HEK293 (cell line): ENCODE data around the gene CHST2.
"Not testable (repeated sequence)": the region's sequence is repeated elsewhere in the genome, so short reads cannot be mapped to it uniquely, and the experiment has no call there.

Source experiments
- KLF1 ChIP-seq: fragments of 450-650 bp; formaldehyde crosslinking; IDR thresholded peaks from 2 replicates; pipeline ENCODE4 v1.5.1; 2016; ENCODE audit warnings: missing biosample characterization, missing genetic modification characterization
- SCRT2 ChIP-seq: fragments of 450-650 bp; formaldehyde crosslinking; IDR thresholded peaks from 2 replicates; pipeline ENCODE4 v1.5.1; 2016; ENCODE audit warnings: missing biosample characterization, missing genetic modification characterization
- ZNF16 ChIP-seq: fragments of 450-650 bp; formaldehyde crosslinking; IDR thresholded peaks from 2 replicates; pipeline ENCODE4 v1.5.1; 2016; ENCODE audit warnings: low read depth, missing biosample characterization, missing genetic modification characterization
- ZNF169 ChIP-seq: fragments of 450-650 bp; formaldehyde crosslinking; IDR thresholded peaks from 2 replicates; pipeline ENCODE4 v1.5.1; 2016; ENCODE audit warnings: missing biosample characterization, missing genetic modification characterization
- ZNF324 ChIP-seq: fragments of 450-650 bp; formaldehyde crosslinking; IDR thresholded peaks from 2 replicates; pipeline ENCODE4 v1.5.1; 2016; ENCODE audit warnings: missing biosample characterization, missing genetic modification characterization
- ZNF416 ChIP-seq: fragments of 450-650 bp; formaldehyde crosslinking; IDR thresholded peaks from 2 replicates; pipeline ENCODE4 v1.5.1; 2016; ENCODE audit warnings: missing biosample characterization, missing genetic modification characterization
- ZNF433 ChIP-seq: fragments of 450-650 bp; formaldehyde crosslinking; IDR thresholded peaks from 2 replicates; pipeline ENCODE4 v1.5.1; 2016; ENCODE audit warnings: missing biosample characterization, missing genetic modification characterization, low read depth
- ZNF747 ChIP-seq: fragments of 450-650 bp; formaldehyde crosslinking; IDR thresholded peaks from 2 replicates; pipeline ENCODE4 v1.5.1; 2016; ENCODE audit warnings: missing biosample characterization, missing genetic modification characterization
- ZNF785 ChIP-seq: fragments of 450-650 bp; formaldehyde crosslinking; IDR thresholded peaks from 2 replicates; pipeline ENCODE4 v1.5.1; 2016; ENCODE audit warnings: missing biosample characterization, missing genetic modification characterization
- ZNF792 ChIP-seq: fragments of 450-650 bp; formaldehyde crosslinking; IDR thresholded peaks from 2 replicates; pipeline ENCODE4 v1.5.1; 2016; ENCODE audit warnings: missing biosample characterization, missing genetic modification characterization
- ZNF830 ChIP-seq: fragments of 450-650 bp; IDR thresholded peaks from 2 replicates; pipeline ENCODE4 v1.5.0; 2018; ENCODE audit warnings: missing biosample characterization, missing genetic modification characterization, low read depth, mild to moderate bottlenecking, moderate library complexity
- TF ChIP-seq, protein P1 (sequence below): fragments of 450-650 bp; IDR thresholded peaks from 2 replicates; pipeline ENCODE4 v1.5.1; 2018; ENCODE audit warnings: missing biosample characterization, missing genetic modification characterization
- TF ChIP-seq, protein P2 (sequence below): fragments of 450-650 bp; formaldehyde crosslinking; IDR thresholded peaks from 2 replicates; pipeline ENCODE4 v1.5.1; 2016; ENCODE audit warnings: missing biosample characterization, missing genetic modification characterization
- TF ChIP-seq, protein P3 (sequence below): fragments of 450-650 bp; formaldehyde crosslinking; IDR thresholded peaks from 2 replicates; pipeline ENCODE4 v1.5.1; 2017; ENCODE audit warnings: missing biosample characterization, missing genetic modification characterization

DNA sequence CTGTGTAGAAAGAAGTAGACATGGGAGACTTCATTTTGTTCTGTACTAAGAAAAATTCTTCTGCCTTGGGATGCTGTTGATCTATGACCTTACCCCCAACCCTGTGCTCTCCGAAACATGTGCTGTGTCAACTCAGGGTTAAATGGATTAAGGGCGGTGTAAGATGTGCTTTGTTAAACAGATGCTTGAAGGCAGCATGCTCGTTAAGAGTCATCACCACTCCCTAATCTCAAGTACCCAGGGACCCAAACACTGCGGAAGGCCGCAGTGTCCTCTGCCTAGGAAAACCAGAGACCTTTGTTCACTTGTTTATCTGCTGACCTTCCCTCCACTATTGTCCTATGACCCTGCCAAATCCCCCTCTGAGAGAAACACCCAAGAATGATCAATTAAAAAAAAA is 45.6 kb upstream of the CHST2 start:
- TF ChIP-seq ZNF785; ZNF792; ZNF16 (tag by site-specific recombination); ZNF747 (tag by site-specific recombination); SCRT2 (tag by site-specific recombination); ZNF416 (tag by site-specific recombination); ZNF169 (tag by site-specific recombination); ZNF324; ZNF830 (tag by site-specific recombination); KLF1; ZNF433 (tag by site-specific recombination): not testable (repeated sequence)
- TF ChIP-seq, protein P1, sequence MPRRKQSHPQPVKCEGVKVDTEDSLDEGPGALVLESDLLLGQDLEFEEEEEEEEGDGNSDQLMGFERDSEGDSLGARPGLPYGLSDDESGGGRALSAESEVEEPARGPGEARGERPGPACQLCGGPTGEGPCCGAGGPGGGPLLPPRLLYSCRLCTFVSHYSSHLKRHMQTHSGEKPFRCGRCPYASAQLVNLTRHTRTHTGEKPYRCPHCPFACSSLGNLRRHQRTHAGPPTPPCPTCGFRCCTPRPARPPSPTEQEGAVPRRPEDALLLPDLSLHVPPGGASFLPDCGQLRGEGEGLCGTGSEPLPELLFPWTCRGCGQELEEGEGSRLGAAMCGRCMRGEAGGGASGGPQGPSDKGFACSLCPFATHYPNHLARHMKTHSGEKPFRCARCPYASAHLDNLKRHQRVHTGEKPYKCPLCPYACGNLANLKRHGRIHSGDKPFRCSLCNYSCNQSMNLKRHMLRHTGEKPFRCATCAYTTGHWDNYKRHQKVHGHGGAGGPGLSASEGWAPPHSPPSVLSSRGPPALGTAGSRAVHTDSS, result not testable (repeated sequence)
- TF ChIP-seq, protein P2, sequence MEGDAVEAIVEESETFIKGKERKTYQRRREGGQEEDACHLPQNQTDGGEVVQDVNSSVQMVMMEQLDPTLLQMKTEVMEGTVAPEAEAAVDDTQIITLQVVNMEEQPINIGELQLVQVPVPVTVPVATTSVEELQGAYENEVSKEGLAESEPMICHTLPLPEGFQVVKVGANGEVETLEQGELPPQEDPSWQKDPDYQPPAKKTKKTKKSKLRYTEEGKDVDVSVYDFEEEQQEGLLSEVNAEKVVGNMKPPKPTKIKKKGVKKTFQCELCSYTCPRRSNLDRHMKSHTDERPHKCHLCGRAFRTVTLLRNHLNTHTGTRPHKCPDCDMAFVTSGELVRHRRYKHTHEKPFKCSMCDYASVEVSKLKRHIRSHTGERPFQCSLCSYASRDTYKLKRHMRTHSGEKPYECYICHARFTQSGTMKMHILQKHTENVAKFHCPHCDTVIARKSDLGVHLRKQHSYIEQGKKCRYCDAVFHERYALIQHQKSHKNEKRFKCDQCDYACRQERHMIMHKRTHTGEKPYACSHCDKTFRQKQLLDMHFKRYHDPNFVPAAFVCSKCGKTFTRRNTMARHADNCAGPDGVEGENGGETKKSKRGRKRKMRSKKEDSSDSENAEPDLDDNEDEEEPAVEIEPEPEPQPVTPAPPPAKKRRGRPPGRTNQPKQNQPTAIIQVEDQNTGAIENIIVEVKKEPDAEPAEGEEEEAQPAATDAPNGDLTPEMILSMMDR (tag by site-specific recombination), result not testable (repeated sequence)
- TF ChIP-seq, protein P3, sequence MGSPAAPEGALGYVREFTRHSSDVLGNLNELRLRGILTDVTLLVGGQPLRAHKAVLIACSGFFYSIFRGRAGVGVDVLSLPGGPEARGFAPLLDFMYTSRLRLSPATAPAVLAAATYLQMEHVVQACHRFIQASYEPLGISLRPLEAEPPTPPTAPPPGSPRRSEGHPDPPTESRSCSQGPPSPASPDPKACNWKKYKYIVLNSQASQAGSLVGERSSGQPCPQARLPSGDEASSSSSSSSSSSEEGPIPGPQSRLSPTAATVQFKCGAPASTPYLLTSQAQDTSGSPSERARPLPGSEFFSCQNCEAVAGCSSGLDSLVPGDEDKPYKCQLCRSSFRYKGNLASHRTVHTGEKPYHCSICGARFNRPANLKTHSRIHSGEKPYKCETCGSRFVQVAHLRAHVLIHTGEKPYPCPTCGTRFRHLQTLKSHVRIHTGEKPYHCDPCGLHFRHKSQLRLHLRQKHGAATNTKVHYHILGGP (tag by site-specific recombination), result not testable (repeated sequence)
